Thyroid gland (tissue), 4 donors: ENCODE measurements around the gene SLC25A44.
"Not testable (repeated sequence)": the region's sequence is repeated elsewhere in the genome, so short reads cannot be mapped to it uniquely, and the experiment has no call there.

Experiments
- POLR2A ChIP-seq, 2 donors: fragments of 450-650 bp; IDR thresholded peaks; one replicate each; pipeline ENCODE4 v1.6.1; 2017; ENCODE audit warnings: antibody characterized with exemption in 2 of 2, mild to moderate bottlenecking in 2 of 2, moderate library complexity in 1 of 2
- TF ChIP-seq, protein P1 (sequence below), 6 experiments: fragments of 200-600 bp in 3 of 6; fragments of 450-650 bp in 3 of 6; sonication (generic) in 3 of 6; IDR thresholded peaks; one replicate each; pipeline ENCODE4 v1.5.1; 2016 to 2019; ENCODE audit warnings: antibody characterized with exemption in 6 of 6, mild to moderate bottlenecking in 2 of 6, inconsistent platforms in 1 of 6, moderate library complexity in 1 of 6

DNA sequence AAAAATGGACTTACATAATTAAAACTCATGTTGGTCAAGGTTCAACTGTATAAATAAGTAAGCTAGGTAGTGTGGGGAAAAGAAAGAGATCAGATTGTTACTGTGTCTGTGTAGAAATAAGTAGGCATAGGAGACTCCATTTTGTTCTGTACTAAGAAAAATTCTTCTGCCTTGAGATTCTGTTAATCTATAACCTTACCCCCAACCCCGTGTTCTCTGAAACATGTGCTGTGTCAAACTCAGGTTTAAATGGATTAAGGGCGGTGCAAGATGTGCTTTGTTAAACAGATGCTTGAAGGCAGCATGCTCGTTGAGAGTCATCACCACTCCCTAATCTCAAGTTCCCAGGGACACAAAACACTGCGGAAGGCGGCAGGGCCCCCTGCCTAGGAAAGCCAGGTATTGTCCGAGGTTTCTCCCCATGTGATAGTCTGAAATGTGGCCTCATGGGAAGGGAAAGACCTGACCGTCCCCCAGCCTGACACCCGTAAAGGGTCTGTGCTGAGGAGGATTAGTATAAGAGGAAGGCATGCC, 12.4 kb upstream of the SLC25A44 start:
- TF ChIP-seq, protein P1, sequence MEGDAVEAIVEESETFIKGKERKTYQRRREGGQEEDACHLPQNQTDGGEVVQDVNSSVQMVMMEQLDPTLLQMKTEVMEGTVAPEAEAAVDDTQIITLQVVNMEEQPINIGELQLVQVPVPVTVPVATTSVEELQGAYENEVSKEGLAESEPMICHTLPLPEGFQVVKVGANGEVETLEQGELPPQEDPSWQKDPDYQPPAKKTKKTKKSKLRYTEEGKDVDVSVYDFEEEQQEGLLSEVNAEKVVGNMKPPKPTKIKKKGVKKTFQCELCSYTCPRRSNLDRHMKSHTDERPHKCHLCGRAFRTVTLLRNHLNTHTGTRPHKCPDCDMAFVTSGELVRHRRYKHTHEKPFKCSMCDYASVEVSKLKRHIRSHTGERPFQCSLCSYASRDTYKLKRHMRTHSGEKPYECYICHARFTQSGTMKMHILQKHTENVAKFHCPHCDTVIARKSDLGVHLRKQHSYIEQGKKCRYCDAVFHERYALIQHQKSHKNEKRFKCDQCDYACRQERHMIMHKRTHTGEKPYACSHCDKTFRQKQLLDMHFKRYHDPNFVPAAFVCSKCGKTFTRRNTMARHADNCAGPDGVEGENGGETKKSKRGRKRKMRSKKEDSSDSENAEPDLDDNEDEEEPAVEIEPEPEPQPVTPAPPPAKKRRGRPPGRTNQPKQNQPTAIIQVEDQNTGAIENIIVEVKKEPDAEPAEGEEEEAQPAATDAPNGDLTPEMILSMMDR (IDR thresholded peaks at IDR 0.05): not testable (repeated sequence)
- TF ChIP-seq POLR2A (IDR thresholded peaks at IDR 0.05): not testable (repeated sequence)
